GM08714 (cell line): ENCODE data around the gene ENTPD2.

Experiments
- H3K4me3 ChIP-seq: fragments of 200-500 bp; sonication (Bioruptor generic); 2 replicates; pipeline ENCODE4 v1.5.1; 2014; ENCODE audit warnings: mild to moderate bottlenecking, low read length, inconsistent platforms
- ZNF274 ChIP-seq: IDR thresholded peaks from 2 replicates; pipeline ENCODE4 v1.6.1; 2012; ENCODE audit warnings: mild to moderate bottlenecking, low read depth, low read length

The ENTPD2 gene

GRCh38 chr9:137085920-137086530, 32.2 kb upstream of the ENTPD2 start:
- TF ChIP-seq ZNF274: no peak

GRCh38 chr9:137084526-137084925, 30.7 kb upstream of the ENTPD2 start:
- TF ChIP-seq ZNF274: no peak
- H3K4me3 ChIP-seq: no peak overlapping the region

More at GRCh38 chr9:137085920-137086530, 32.2 kb upstream of the ENTPD2 start:
- peak overlapping the region; percentile 66; the same call in 1 of the 2 replicates for H3K4me3 ChIP-seq

GRCh38 chr9:137083394-137084004, 29.6 kb upstream of the ENTPD2 start:
- TF ChIP-seq ZNF274: no peak
- no peak overlapping the region for H3K4me3 ChIP-seq

GRCh38 chr9:137082925-137083290, 29.0 kb upstream of the ENTPD2 start:
- H3K4me3 ChIP-seq: no peak overlapping the region
- TF ChIP-seq ZNF274: no peak

GRCh38 chr9:137082222-137082924, 28.5 kb upstream of the ENTPD2 start:
- no peak for TF ChIP-seq ZNF274
- no peak overlapping the region for H3K4me3 ChIP-seq

GRCh38 chr9:137080260-137081122, 26.6 kb upstream of the ENTPD2 start:
- H3K4me3 ChIP-seq: no peak overlapping the region
- TF ChIP-seq ZNF274: no peak

GRCh38 chr9:137079401-137079787, 25.5 kb upstream of the ENTPD2 start:
- TF ChIP-seq ZNF274: no peak
- no peak overlapping the region for H3K4me3 ChIP-seq

- no peak overlapping the region for H3K4me3 ChIP-seq
- no peak for TF ChIP-seq ZNF274
These were observed 25.0 kb upstream of the ENTPD2 start for GRCh38 chr9:137078701-137079400.

- peak overlapping the region; percentile 50; the same call in 1 of the 2 replicates for H3K4me3 ChIP-seq
- no peak for TF ChIP-seq ZNF274
These were observed 24.2 kb upstream of the ENTPD2 start for GRCh38 chr9:137077758-137078693.

GRCh38 chr9:137077010-137077747, 23.3 kb upstream of the ENTPD2 start, which contains the start of gene UAP1L1:
TSS of gene UAP1L1 (plus strand) at chr9:137077517. CDS start at chr9:137077533, 16 bp downstream.
- TF ChIP-seq ZNF274: no peak
- peak within 1 kb of the TSS; percentile 50; the same call in 1 of the 2 replicates for H3K4me3 ChIP-seq

GRCh38 chr9:137076636-137077009, 22.8 kb upstream of the ENTPD2 start:
- no peak overlapping the region; the same call in 1 of the 2 replicates for H3K4me3 ChIP-seq
- no peak for TF ChIP-seq ZNF274

GRCh38 chr9:137075275-137075775, 21.5 kb upstream of the ENTPD2 start:
- TF ChIP-seq ZNF274: no peak
- no peak overlapping the region for H3K4me3 ChIP-seq
